Activated CD8-positive, alpha-beta memory T cell treated with anti-CD3 and anti-CD28 coated beads for 48 hours (primary cell): Measurements from ENCODE around the gene PAPOLA.

ENCODE experiments used
- DNase-seq, 3 experiments: peaks; one replicate each; pipeline ENCODE4 v3.0.0-alpha.2; 2020; ENCODE audit warnings: low read depth in 2 of 3, low spot score in 2 of 3

PAPOLA gene

DNA sequence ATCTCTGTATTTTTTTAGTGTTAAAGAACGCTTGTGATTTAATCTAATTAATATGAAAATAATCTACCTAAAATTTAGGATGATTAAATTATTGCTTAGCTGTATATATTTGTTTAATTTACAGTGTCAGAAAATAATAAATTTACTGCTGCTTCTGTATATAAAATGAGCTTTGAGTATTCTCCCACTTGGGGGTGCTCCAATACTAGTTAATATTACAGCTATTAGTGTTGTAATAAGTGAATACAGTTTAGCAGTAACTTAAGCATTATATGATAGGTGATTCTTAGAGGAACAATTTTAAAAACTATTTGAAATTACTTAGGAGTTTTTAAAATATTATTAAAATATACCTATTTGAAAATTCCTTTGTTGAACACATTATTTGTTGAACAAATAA is 62.2 kb downstream of the PAPOLA start:
- no peak for DNase-seq

DNA sequence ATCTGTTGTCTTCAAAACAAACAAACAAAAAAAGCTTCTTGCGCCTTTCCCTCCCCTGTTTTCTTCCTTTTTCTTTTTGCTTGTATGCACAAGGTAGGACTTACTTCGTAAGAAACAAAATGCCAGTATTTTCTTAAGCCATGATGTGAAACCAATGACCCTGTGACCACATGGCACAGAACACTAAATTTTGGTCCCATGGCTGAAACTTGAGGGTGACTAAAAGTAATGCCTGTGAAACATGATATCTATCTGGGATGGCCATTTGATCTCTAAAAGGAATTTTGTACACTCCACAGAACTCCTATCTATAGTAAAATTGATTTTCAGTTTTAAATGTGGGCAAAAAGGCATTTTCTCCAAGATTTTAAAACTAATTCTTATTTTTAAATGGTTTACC is 63.6 kb downstream of the PAPOLA start:
- DNase-seq = no peak

DNA sequence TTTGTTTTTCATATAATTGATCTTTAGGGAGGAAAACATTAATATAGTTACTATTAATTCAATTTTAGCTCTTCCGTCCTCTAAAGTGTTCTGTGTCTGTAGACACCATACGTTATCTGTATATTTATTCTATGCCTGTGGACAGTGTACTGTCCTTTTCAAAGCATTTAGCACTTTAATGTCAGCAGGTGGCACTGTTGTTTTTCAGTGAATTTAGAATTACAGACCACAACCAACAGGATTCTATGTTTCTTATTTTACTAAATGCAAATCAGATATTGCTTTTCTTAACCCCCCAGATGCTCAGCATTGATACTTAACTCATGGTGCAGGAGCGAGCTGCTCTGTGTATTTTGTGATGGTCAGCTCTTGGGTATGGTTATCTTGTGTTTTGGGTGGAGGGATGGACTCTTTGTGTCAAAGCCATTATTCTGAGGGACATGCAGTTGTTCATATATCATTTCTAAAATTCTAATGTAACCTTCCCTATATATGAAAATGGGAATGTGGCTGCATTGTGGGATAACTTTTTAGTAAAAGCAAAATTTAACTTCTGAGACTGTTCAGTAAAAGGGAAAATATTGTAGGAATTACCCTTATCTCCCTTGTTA is 65.2 kb downstream of the PAPOLA start:
- no peak for DNase-seq

DNA sequence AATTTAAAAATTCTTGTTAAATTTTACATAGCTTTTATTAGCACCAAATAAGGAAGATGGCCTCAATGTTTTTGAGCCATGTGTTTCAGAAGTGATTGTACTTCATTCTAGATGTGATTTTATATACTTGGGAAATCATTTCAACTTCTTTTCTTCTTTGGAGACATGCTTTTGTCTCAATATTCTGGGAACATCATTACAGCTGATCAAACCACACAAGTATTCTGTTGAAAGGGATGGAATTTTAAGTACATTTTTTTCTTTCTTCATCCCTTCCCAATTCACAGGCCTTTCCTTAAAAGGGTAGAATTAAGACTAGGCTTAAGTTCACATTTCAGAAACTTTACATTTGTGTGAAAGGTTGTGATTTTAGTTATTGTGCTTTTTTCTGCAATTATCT is 66.4 kb downstream of the PAPOLA start:
- no peak for DNase-seq

DNA sequence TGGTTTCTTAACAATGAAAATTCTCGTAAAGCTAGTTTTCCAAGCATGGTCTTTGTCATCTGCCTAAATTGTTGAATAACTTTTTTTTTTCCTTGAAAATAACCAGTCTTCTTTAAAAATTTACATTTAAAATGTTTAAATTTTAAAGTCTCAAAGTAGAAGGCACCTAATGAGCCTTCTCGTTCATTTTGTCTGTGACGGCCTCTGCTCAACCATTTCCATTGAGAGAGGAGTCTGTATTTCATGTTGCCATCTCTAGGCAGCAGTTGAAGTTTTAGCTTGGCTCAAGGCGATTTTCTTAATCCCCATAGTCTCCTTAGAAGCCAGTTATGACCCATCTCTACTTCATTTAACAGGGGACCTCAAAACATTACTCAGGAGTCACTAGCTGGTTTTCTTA is 69.1 kb downstream of the PAPOLA start:
- no peak for DNase-seq

DNA sequence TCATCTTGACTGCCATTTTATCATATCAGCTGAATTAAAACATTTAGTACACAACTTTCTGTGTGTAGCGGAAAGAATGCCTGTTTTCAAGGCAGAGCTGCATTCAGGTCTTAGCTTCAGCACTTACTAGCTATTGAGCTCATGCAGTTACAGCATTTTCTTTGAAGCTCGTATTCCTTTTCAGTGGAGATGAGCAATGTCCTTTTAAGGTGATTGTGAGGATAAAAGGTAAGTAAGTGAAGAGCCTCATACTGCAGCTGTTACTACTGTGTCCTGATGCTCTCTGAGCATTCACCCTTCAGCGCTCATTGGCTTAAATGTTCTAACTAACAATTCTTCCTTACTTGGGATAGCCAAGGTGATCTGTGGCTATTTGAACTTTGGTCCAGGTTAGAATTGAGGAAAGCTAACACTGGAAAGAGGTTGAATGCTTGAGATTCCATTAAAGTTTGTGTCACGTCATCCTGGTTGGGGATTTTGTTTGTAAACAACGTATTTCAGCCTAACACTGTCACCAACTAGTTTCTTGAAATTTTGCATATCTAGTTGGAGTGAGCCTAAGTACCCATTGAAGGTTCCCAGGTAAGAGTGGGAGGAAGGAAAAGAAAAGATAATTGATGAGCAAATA is 71.4 kb downstream of the PAPOLA start:
- DNase-seq = no peak

DNA sequence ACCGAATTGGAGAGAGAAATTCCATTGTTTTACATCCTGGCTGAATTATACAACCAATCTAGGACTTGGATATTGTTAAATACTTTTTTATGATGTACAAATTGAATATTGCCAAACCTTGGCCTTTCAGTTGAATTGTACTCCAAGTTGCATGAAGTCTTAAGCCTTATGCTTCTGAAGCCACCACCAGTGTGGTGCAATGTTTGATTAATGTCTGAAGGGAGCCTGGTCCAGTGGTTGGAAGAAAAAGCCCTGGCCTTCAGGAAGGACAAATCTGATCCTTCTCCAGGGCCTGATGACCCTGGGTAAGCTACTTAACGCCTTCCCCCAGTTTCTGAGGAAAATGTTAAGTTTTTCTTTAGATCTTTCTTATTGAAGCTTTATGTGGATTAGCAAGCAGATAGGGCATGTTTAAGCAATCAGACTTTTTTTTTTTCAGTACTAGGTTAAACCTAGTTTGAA is 72.0 kb downstream of the PAPOLA start:
- DNase-seq = no peak

DNA sequence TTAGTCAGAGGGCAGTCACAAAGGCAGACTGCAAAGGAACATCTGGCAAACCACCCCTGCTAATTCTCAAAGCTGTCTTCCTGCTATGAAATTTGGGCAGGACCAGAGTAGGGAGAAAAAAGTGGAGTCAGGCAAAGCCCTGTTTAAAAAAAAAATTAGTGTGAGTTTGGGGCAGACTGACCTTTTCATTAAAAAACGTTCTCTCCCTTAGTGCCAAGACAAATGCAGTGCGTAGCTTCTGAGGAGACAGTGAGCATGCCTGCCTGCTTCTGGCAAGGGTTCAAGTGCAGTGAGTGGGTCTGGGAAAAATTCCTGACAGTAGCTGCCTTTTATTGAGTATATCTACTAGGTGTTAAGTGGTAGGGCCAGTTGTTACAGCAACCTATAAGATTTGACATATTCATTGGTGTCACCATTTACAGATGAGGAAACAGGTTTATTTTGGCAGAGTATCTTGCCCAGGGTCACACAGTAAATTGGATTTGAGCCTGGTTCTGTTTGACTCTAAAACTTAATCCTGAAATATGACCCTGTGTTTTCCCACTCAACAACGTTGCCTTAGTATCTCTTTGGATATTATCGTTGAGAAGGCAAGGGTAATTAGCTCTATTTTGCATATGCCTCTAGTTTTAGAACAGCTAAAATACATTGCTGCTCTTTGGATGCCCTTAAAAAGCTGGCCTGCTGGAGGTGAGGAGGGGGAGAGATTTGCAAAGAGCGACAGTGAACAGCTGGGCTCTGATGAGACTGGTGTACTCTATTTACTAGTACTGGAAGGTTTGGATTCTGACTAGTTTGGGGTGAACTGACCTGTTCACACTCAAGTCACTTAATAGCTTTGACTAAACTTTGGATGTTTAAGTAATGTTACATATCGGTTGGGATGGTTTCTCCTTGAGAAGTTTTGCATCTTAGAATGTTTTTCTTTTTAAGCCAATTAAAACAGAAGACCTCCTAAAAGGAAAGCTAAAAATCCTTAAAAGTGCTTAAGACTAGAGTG is 72.8 kb downstream of the PAPOLA start:
- no peak for DNase-seq

DNA sequence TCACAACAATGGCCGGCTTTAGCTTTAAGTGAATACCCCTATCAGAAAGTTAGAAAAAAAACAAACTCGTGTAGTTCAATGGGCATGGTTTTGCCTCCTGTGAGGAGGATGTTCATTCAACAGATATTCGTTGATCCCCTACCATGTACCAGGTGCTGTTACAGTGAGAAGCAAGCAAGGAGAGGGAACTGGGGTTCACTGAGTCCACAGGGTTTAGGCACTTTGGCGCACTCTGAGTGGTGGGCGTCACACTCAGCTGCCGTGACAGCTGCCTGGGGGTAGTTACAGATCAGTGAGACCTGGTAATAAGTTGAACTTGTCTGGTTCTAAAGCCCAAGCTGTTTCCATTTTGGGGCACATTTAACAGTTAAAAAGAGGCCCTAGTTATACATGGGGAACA is 74.2 kb downstream of the PAPOLA start:
- no peak for DNase-seq

DNA sequence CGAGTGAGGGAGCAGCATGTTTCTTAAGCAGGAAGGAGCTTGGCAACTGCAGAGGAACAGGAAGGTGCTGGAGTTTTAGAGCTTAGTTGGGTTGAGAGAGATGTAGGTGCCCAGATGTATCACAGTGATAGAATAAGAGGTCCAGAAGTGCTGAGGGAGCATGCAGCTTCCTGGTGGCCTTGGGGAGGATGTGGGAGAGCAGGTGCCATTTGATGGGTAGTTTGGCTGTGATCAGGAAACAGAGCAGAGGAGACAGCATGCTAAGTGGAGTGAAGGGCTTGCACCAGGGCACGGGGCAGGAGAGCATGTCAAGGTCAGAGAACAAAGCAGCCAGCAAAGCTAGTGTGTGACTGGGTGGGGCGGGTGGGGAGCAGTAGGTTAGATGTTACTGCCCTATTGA is 74.8 kb downstream of the PAPOLA start:
- no peak for DNase-seq

DNA sequence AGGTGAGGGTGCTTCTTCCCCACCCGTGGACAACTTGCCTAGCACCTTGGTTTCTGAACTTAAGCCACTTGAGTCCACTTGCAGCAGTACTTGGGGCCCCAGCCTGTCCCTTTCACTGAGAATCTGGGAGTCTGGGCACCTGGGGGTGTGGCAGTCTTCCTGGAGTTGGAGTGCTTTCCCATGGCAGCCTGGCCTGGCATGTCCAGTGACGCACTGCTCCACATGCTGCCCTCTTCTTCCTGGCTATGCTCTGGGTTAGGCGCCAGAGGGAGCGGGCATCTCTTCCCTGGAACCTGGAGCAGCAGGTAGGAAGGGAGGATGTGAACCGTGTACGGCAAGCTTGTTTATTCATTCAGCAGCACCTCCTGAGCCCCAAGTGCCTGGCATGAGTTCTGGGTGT is 76.4 kb downstream of the PAPOLA start:
- DNase-seq = no peak

DNA sequence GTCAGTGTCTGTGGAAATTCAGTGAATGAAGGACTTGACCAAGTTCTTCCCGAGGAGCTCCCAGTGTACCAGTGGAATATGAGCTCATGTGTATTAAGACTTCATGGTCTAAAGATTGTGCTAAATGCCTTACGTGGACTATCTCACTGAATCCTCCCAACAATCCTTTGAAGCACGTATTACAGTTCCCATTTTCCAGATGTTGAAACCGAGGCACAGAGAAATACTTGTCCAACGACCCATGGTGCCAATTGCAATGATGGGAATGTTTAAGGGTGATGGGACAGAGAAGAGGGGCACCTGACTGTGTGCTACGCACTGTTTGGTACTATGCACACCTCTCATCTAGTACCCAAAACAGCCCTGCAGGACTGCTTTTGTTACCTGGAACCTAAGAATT is 77.2 kb downstream of the PAPOLA start:
- DNase-seq = no peak

DNA sequence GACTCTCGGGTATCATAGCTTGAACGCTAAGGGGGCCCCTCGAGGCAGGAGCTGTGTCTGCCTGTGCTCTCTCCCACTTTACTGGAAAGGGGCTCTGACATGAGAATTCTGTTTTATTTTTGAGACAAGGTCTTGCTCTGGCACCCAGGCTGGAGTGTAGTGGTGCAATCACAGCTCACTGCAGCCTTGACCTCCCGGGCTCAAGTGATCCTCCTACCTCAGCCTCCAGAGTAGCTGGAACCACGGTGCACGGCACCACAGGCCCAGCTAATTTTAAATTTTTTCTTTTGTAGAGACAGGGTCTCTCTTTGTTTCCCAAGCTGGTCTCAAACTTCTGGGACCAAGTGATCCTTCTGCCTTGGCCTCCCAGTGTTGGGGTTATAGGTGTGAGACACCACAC is 77.7 kb downstream of the PAPOLA start:
- no peak for DNase-seq

DNA sequence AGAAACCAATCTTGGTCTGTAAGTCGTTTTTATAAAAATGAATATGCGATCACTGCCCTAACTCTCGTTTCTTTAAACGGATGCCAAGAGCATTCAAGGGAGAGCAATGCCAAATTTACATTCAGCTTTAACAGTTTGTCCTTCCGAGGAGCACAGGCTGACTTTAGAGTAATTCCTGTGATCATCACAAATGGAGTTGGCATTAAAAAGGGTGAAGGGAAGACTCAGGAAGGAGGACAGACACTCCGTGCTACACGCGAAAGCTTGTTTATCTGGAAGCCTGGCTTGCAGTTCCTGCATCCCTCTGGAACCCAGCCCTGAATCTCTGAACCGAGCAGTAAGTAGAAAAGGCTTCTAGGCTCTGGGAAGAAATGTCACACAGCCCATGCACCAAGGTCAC is 78.4 kb downstream of the PAPOLA start:
- no peak for DNase-seq

DNA sequence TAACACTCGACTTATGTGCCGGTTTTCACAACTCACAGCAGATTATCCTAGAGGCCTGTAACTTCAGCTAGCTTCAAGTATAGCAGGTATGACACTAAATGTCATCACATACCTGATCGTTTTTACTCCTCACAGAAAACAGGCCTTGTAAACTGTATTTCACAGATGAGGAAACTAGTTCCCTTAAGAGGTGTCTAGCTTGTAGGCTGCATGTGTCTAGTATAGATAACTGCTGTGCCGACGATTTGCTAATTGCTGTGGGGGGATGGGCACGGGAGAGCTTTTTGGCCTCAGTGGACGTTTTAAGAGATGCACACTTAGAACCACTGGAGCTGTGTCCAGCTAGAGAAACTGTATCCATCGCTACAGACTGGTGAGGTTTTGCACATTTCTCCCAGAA is 78.8 kb downstream of the PAPOLA start:
- DNase-seq = no peak

DNA sequence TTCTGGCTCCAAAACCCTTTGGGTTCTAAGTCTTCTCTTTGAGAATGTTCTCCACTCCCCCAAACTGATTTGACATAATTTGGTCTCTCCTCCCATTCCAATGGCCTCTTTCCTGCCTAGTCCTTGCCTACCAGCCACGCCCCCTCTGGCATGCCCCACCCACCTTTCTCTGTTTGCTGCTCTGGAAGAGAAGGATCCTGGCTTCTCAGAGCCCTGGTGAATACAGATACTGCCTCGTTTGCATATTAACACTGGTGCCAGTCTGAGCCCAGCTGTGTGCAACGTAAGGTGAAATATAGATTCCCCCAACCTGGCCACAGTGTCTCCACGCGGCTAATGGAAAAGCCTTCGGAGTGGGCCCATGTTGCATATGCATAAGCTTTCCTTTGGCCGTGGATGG is 79.7 kb downstream of the PAPOLA start:
- DNase-seq = no peak

DNA sequence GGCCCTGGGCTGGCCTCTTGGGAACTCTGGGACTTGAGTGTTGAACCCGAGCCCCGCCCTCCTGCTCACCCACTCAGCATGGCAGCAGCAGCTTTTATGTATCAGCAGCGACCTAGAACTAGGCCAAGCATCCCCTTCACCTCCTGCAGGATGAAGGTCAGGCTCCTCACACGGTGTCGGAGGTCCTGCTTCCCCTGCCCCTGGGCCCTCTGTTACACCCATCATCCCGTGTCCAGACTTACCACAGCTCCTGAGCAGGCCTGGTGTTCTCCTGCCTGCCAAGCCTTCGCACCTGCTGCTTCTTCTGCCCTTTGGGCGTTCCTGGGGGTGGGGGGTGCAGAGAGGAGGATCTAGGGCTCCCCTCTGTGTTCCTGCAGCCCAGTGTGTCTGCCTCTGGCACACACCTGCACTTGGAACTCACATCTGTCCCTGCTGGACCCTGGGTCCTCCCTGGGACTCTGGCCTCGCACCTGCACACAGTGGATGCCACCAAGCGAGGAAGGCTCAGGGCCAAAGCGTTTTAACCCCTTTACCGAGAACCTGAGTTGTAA is 80.3 kb downstream of the PAPOLA start:
- no peak for DNase-seq

DNA sequence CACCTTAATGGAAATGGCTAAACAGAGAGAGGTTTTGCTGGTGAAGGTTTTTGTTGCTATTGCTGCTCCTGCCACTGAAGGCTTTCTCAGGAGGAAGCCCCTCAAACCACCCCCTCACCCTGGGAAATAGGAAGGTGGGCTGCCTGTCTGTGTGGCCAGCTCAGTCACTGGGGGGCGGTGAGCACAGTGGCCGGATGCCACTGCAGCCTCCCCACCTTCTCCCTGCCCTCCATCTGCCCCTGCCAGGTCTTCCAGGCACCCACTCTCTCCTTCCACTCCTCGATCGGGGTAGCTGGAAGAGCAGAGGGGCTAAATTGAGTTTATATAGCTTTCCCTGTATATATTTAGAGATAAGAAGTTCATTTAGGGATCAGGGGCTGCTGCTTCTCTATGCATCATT is 80.8 kb downstream of the PAPOLA start:
- DNase-seq = no peak

DNA sequence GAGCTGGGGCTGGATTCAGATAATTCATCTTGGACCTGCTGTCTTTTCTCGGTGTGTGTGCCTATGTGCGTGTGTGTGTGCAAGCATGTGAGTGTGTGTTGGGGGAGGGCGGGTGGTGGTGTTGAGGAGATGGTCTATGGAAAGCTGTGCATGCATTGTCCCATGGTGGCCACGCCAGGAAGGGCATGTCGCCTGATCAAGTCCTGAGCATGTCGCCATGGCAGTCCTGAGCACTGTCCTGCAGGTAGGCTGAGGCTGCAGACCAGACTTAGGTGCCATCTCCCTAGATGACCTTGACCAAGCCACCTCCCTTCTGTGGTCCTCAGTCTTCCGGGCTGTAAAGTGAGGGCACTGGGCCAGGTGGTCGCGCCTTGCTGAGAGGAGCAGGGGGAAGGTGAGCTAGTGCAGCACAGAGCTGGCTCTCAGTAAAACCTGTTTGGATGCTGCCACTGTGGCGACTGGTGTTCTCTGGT is 81.4 kb downstream of the PAPOLA start:
- no peak for DNase-seq

DNA sequence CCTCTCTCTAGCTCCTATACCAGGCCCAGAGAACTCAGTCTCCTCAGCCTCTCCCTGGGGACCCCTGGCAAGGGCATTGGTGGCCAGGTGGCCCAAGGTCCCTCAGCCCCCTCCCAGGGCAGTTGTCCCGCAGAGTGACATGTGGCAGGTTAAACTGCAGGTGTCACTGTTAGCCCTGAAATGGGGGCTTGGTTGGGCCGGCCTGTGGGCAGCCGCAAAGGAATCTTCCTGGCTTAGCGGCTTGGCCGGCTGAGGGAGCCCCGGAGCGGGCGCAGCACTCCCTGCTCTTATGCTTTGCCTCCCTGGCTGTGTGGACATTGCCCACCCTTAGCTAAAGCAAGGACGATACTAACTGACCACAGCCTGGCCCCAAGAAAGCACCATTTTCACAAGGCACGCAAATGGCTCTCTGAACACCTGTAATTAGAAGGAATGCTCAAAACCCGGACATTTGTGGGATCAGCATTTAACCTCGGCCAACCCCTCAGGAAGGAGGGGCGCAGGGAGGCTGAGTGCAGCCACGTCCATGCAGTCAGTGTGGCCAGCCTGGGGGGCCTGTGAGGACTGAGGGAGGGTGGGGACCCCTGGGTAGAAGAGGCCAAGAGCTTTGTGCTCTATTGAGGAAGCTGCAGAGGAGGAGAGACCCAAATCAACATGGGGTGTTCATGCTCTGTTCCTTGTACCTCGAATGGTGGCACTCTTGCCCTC is 82.2 kb downstream of the PAPOLA start:
- DNase-seq = no peak
